ENCODE results near the gene PRKACA.

- TF ChIP-seq POLR2A (IDR thresholded peaks at IDR 0.05; ENCODE audit: low read length) (no peak), GATA1 (IDR thresholded peaks at IDR 0.05; ENCODE audit: low read depth, low read length) (no peak)
These were observed 55.6 kb downstream of the PRKACA start, which contains the start of gene PALM3 for GRCh38 chr19:14061751-14062557.

Measured in erythroblast (primary cell).